Thoracic aorta (tissue), 2 donors: ENCODE results near the gene SCUBE1. TPM values are rescaled to one million over a fixed set of nuclear protein-coding genes. Genes with fewer than 3 reads are reported as not detected.

ENCODE experiments used
- ATAC-seq: fragments of 150-250 bp; one replicate; pipeline ENCODE4 v1.8.0; 2017; ENCODE audit warnings: low read depth; ENCODE audit not compliant: insufficient number of reproducible peaks, low FRiP score
- DNase-seq: peaks from one replicate; pipeline ENCODE4 v3.0.0-alpha.2; 2020; ENCODE audit warnings: low spot score
- H3K27ac ChIP-seq, 2 donors: fragments of 200-600 bp; sonication (generic); 1 replicate in 1 of 2; 2 replicates in 1 of 2; pipeline ENCODE4 v1.5.1; 2016; ENCODE audit warnings: mild to moderate bottlenecking in 2 of 2, moderate library complexity in 2 of 2
- H3K27me3 ChIP-seq: fragments of 200-600 bp; sonication (generic); replicated peaks from 2 replicates; pipeline ENCODE4 v1.6.0; 2016; ENCODE audit warnings: mild to moderate bottlenecking; ENCODE audit not compliant: insufficient read depth
- H3K36me3 ChIP-seq: fragments of 200-600 bp; sonication (generic); one replicate; pipeline ENCODE4 v1.5.1; 2016
- H3K4me1 ChIP-seq, 2 donors: fragments of 200-600 bp; sonication (generic); 1 replicate in 1 of 2; 2 replicates in 1 of 2; pipeline versions ENCODE4 v1.5.1 to v1.6.0; 2016; ENCODE audit warnings: low read depth in 2 of 2, mild to moderate bottlenecking in 1 of 2; ENCODE audit not compliant: control insufficient read depth in 1 of 2
- H3K4me3 ChIP-seq: fragments of 200-600 bp; sonication (generic); 2 replicates; pipeline ENCODE4 v1.5.1; 2016; ENCODE audit warnings: mild to moderate bottlenecking
- H3K9me3 ChIP-seq: fragments of 200-600 bp; sonication (generic); 2 replicates; pipeline ENCODE4 v1.5.1; 2016
- total RNA-seq, 2 donors: library from RNA; depleted of rRNA; stranded (reverse); fragments of >200 nt; gene quantifications; one replicate each; pipeline versions ENCODE4 v1.1.0 to v1.2.3, GENCODE V29; 2016
- TF ChIP-seq, protein P1 (sequence below): fragments of 200-600 bp; sonication (generic); IDR thresholded peaks from one replicate; pipeline ENCODE4 v1.5.1; 2019; ENCODE audit warnings: antibody characterized with exemption

SCUBE1 gene
- total RNA-seq, 2 donors from 2014 or later = 6.0 to 25.0 TPM

DNA sequence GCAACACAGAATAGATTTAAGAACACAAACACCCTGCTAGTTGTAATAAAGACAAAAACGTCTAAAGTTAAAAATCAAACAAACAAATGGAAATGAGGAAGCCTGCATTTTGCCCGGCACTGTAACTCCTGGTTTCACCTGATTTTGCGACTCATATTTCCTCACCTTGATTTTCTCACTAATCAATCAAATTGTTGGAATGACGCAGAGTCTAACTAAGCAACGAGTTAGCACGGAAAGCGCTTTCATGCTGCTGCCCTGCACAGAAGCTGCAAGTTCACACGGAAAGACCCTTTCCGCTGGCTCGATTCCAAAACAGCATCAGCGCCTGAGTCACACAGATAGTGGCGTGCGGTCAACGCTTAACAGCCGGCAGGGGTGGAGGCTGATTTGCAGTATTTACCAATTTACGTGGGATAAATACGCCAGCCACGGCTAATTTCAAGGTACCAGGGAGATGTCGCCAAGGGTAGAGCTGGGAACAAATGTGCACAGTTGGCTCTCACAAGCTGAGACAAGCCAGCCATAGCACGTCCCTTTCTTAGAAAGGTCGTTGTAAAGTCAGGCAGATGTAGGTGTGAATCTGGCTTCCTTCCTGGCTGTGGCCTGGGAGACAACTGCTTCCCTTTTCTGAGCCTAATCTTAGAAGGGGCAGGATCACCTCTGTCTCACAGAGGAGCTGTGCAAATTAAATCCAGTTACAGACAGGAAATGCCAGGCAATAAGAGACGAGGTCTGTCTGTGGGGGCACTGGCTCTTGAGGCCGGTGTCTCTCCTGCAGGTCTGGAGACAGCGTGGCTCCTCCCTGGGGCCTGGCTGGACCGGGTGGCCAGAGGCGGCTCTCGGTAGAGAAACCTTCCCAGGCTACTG, 79.3 kb downstream of the SCUBE1 start:
- Histone ChIP-seq H3K27me3 (no peaks in the 10 kb centered on the region), H3K36me3 (no peaks in the 10 kb centered on the region), H3K27ac (no peak overlapping the region), H3K4me3 (peak overlapping the region; percentile 15), H3K9me3 (no peaks in the 10 kb centered on the region), H3K4me1 (peaks cover 0 to 13% of the 10 kb centered on the region in 2 donors)
- ATAC-seq = no peak
- TF ChIP-seq, protein P1, sequence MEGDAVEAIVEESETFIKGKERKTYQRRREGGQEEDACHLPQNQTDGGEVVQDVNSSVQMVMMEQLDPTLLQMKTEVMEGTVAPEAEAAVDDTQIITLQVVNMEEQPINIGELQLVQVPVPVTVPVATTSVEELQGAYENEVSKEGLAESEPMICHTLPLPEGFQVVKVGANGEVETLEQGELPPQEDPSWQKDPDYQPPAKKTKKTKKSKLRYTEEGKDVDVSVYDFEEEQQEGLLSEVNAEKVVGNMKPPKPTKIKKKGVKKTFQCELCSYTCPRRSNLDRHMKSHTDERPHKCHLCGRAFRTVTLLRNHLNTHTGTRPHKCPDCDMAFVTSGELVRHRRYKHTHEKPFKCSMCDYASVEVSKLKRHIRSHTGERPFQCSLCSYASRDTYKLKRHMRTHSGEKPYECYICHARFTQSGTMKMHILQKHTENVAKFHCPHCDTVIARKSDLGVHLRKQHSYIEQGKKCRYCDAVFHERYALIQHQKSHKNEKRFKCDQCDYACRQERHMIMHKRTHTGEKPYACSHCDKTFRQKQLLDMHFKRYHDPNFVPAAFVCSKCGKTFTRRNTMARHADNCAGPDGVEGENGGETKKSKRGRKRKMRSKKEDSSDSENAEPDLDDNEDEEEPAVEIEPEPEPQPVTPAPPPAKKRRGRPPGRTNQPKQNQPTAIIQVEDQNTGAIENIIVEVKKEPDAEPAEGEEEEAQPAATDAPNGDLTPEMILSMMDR = no peak
- DNase-seq = no peak

DNA sequence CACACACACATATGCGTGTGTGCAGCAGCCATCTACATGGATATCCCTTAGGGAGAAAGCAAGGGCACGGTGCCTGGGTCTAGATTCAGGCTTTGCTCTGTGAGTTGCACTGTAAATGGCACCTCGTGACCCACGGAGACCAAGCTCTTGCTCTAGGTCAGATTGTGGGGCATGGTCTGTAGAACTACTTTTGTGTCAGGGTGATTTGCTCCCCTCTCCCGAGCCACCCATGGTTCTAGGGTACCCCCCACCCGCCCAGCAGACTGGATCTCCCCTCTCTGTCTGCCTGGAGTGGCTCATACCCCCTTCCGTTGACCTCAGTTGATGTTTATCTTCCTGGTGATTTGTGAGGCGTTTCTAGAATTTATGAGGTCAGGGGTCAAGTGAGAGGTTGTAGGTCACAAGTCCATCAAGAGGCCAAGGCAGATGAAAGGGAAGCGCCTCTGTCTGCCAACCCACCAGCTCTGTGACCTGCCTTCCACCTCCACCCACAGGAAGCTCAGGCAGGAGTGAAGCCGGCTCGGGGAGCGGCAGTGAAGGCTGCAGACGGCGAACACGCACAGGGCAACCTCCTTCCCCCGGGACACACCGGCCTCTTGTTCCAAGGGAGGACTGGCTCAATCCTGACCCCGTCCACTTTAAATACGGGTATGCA, 80.1 kb downstream of the SCUBE1 start:
- peaks cover 0 to 13% of the 10 kb centered on the region in 2 donors for H3K4me1 ChIP-seq
- no peak for DNase-seq
- no peak overlapping the region for H3K27ac ChIP-seq
- no peak overlapping the region for H3K4me3 ChIP-seq
- H3K9me3 ChIP-seq = no peaks in the 10 kb centered on the region
- H3K27me3 ChIP-seq = no peaks in the 10 kb centered on the region
- H3K36me3 ChIP-seq = no peaks in the 10 kb centered on the region
- TF ChIP-seq, protein P1 = no peak
- no peak for ATAC-seq

DNA sequence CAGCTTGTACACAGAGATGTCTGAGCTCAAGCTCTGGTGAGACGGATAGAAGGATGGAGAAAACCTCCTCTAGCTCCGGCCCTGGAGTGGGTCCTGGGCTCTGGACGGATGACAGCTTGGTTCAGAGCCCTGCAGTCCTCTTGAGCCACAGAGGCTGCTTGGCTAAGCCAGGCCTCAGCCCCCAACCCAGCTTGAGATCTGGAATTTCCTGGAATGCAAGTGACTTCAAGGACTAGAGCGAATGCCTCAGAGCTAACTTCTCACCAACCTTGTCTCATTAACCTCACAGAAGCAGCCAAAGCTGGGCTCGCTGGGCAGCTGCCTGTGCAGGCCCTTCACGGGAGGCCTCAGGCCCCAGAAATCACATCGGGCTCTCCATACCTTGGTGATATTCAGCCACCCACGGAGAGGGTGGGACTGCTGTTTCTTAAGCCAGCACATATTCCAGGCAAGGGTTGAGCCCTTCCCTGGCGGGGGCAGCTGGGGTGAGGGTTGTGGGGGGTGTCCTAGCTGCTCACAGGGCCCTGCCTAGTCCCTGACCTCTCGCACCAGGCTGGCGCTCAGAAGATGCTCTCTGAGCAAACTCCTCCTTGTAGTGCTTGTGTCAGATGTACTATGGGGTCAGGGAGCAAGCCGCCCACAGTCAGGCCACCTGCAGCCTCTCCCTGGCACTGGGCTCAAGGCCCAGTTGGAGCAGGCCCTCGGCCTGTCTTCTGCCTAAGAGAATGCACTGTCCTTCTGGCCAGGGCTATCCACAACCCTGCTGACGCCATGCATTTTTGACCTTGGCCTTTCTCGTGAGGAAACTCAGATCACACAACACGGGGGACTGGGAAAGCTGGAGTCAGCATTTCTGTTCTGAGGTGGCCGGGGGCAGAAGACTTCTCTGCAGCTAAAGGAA, 82.6 kb downstream of the SCUBE1 start:
- H3K4me3 ChIP-seq = no peak overlapping the region
- no peak for DNase-seq
- ATAC-seq = no peak
- TF ChIP-seq, protein P1 = no peak
- H3K36me3 ChIP-seq = no peaks in the 10 kb centered on the region
- no peaks in the 10 kb centered on the region for H3K9me3 ChIP-seq
- peaks cover 3 to 13% of the 10 kb centered on the region in 2 donors for H3K4me1 ChIP-seq
- no peaks in the 10 kb centered on the region for H3K27me3 ChIP-seq
- H3K27ac ChIP-seq = no peak overlapping the region

DNA sequence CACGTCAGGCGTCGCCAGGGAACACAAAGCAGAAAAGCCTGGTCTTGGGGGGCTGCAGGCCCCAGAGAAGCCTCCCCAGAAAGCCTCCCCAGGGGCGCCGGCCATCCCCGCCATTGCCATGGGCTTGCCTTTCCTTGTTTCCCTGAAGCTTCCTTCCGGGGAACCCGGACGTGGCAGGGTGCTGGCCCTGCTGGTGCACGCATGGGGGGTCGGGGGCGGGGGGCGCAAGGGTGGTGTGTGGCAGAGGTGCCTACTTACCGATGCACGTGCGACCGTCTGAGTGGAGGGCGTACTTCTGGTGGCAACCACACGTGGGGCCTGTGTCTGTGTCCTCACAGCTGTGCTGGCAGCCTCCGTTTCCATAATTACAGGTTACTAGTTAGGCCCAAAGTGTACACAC, 85.2 kb downstream of the SCUBE1 start:
- Histone ChIP-seq H3K4me3 (no peak overlapping the region), H3K27ac (no peak overlapping the region), H3K4me1 (peaks cover 0 to 3% of the 10 kb centered on the region in 2 donors), H3K9me3 (no peaks in the 10 kb centered on the region), H3K27me3 (no peaks in the 10 kb centered on the region), H3K36me3 (no peaks in the 10 kb centered on the region)
- TF ChIP-seq, protein P1 = no peak
- ATAC-seq (no peak), DNase-seq (no peak)
